Fibroblast of pulmonary artery (primary cell): ENCODE data around the gene CTIF.
A peak's percentile ranks its signal among the peaks of the same experiment; 100 is the strongest.

Source experiments
- DNase-seq: peaks from one replicate; pipeline ENCODE4 v3.0.0-alpha.2; 2010; ENCODE audit warnings: low read depth
- H3K4me3 ChIP-seq: replicated peaks from 2 replicates; pipeline ENCODE4 v1.5.1; 2011; ENCODE audit warnings: low read depth, mild to moderate bottlenecking, control low read depth, low read length, moderate library complexity
- CTCF ChIP-seq: IDR thresholded peaks from 2 replicates; pipeline ENCODE4 v1.5.1; 2011; ENCODE audit warnings: mild to moderate bottlenecking, control low read depth, low read length, inconsistent platforms; ENCODE audit errors: missing control alignments

The CTIF gene

GRCh38 chr18:48533340-48534070 lies 5.3 kb upstream of the CTIF start:
- H3K4me3 ChIP-seq = no peak overlapping the region
- no peak for TF ChIP-seq CTCF
- no peak for DNase-seq

DNA sequence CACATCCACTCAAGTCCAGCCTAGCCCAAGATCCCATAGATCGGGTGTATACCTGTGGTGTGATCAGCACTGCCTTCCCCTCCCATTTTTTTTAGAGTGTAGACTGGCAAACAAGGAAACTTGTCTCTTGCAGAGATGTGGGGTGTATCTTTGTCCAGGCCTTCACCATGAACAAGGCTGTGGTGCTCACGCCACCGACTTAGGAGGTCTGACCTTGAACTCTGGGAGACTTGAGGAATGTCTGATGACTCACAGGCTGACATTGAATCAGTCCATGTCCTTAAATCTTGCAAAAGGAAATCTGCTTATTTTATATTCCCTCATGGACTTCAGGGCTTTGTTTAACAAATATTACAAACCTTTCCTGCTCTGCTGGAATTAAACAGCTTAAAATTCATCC lies 4.5 kb upstream of the CTIF start:
- no peak overlapping the region for H3K4me3 ChIP-seq
- no peak for TF ChIP-seq CTCF
- DNase-seq = peak; percentile 70

- no peak for TF ChIP-seq CTCF
- no peak for DNase-seq
- H3K4me3 ChIP-seq = no peak overlapping the region
Observed at GRCh38 chr18:48535956-48536355, 2.9 kb upstream of the CTIF start.

GRCh38 chr18:48536516-48536915 lies 2.3 kb upstream of the CTIF start:
- H3K4me3 ChIP-seq = no peak overlapping the region
- TF ChIP-seq CTCF = no peak

DNA sequence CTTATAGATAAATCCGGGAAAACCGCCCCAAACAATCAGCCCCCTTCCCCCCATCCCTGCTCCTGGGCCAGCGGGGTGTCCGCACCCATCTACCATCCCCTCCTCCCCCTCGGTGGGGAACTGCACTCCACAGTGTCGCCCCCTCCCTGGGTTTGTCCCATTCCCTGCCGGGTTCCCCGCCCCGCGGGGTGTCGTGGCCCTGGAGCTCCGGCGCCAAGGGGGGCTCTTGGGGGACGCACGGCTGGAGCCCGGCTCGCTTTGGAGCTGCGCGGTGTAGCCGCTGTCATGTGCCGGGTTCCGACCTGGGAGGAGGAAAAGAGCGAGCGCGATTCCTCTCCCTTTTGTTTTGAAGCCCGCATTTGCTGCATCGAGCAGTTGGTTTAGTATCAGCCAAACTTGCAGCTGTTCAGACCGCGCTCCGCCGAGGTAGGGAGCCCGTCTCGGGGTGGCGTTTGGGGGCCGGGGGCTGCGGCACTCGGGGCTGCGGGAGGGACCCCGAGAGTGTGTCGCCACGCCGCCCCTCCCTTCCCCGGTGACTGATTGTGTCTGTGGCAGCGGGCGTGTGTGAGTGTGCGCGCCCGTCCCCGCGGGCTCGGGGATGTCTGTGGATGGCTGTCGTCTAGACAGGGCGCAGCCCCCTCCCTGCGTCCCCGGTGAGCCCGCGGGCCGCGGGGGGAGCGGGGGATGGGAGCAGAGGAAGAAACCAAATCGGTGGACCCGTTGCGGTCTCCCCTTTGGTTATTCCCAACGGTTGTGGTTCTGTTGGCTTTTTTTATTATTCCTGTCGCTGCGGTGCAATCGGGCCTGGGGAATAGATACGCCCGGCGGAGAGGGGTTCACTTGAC lies 797 bp downstream of the CTIF start:
- peak overlapping the region; percentile 94 for H3K4me3 ChIP-seq
- TF ChIP-seq CTCF = no peak
- DNase-seq = peak; percentile 62

More at GRCh38 chr18:48536516-48536915, 2.3 kb upstream of the CTIF start:
- no peak for DNase-seq

DNA sequence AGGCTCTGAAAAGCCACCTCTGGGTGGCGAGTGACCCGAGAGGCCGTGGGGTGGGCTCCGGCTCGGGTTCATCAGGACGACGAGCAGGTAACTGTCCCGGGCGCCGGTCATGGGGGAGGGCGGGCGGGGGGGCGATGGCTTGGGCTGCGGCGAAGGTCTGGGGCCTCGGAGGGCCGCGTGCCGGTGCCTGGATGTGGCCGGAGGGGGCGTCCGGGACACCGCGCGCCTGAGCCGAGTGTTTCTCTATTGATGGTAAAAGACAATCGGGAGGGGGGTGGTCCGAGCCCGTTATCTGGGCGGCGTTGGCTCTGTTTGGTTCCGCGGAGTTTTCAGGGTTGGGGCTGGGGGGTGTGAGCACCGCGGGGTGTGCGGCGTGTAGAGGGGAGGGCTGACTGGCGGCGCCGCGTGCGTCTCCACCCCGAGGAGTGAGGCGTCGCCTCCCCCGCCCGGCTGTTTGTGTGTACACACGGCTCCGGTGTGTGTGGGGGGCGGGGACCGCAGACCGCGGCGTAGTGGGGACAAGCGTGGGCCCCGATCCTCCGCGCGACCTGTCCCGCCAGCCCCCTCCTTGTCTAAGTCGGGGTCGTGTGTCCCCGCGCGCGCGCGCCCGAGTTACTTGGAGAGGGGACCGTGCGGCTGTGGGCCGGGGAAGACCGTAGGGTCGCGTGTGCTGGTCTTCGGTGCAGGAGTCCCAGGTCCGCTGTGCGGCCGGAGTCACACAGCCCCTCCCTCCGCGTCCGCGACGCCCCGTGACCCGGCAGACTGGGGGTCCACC lies 1.6 kb downstream of the CTIF start:
- TF ChIP-seq CTCF = peak; percentile 15
- peak; percentile 60 for DNase-seq
- H3K4me3 ChIP-seq = peak overlapping the region; percentile 94
